ENCODE measurements around the gene ANAPC5. TPM values are rescaled to one million over a fixed set of nuclear protein-coding genes. Genes with fewer than 3 reads are reported as not detected.
"Not testable (repeated sequence)": the region's sequence is repeated elsewhere in the genome, so short reads cannot be mapped to it uniquely, and the experiment has no call there.

The ANAPC5 gene
- total RNA-seq, 3 donors from 2014 or later, result 109 to 169 (median 147) TPM

GRCh38 chr12:121304306-121304705, 47.9 kb downstream of the ANAPC5 start:
- H3K4me3 ChIP-seq, result no peak overlapping the region
- no peak for DNase-seq (ENCODE audit: low spot score in 2 of 2)
- no peaks in the 10 kb centered on the region for H3K36me3 ChIP-seq
- H3K27ac ChIP-seq, result no peak overlapping the region
- no peaks in the 10 kb centered on the region for H3K4me1 ChIP-seq
- no peaks in the 10 kb centered on the region for H3K27me3 ChIP-seq
- no peaks in the 10 kb centered on the region for H3K9me3 ChIP-seq
- intact Hi-C loops (cut with DNase I; ENCODE audit: low total_unique reads), result no loop called here
- TF ChIP-seq CTCF (IDR thresholded peaks at IDR 0.05) (no peak), POLR2AphosphoS5 (IDR thresholded peaks at IDR 0.05) (no peak), POLR2A (IDR thresholded peaks at IDR 0.05) (no peak)

GRCh38 chr12:121301876-121302275, 50.3 kb downstream of the ANAPC5 start:
- Histone ChIP-seq H3K4me3 (no peak overlapping the region), H3K27ac (no peak overlapping the region), H3K9me3 (no peaks in the 10 kb centered on the region), H3K4me1 (no peaks in the 10 kb centered on the region), H3K27me3 (no peaks in the 10 kb centered on the region), H3K36me3 (no peaks in the 10 kb centered on the region)
- intact Hi-C loops (cut with DNase I; ENCODE audit: low total_unique reads), result no loop called here
- TF ChIP-seq POLR2A (IDR thresholded peaks at IDR 0.05), result no peak
- TF ChIP-seq CTCF (IDR thresholded peaks at IDR 0.05), result no peak
- TF ChIP-seq POLR2AphosphoS5 (IDR thresholded peaks at IDR 0.05), result no peak
- no peak for DNase-seq (ENCODE audit: low spot score in 2 of 2)

DNA sequence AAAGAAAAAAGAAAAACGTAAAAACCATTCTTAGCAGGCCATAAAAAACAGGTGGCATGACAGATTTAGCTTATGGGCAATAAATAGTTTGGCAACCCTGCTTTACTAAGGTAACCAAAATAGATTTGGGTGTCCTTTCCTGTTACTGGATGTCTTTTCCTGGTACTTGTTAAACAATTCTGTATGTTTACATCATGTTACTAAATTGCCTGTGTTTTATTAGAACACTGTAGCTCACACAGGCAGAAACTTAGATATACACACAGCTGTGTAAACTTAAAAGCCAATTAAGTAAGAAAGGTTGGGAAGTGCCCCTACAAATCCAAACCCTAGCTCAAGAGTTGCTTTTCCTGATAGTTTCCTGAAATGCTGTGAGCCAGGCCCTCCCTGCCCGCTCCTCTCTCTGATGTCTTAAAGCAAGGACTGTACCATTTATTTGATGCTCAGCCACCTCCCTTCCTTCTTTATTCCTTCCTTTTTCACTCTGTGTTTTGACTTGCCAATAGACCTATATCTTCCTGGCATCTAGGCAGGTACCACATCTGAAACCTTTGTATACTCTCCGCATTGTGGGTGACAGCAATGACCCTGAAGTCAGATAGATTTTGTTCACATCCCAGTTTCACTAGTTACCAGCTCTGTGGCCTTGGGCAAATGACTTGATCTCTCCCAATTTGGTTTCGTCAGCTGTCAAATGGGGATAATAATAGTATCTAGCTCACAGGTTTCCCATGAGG, 52.0 kb downstream of the ANAPC5 start:
- intact Hi-C loops (cut with DNase I; ENCODE audit: low total_unique reads), result no loop called here
- Histone ChIP-seq H3K27me3 (no peaks in the 10 kb centered on the region), H3K4me1 (peaks cover 3 to 6% of the 10 kb centered on the region in 2 donors), H3K27ac (no peak overlapping the region), H3K36me3 (no peaks in the 10 kb centered on the region), H3K4me3 (no peak overlapping the region), H3K9me3 (no peaks in the 10 kb centered on the region)
- DNase-seq (ENCODE audit: low spot score in 2 of 2), result no peak
- TF ChIP-seq CTCF (IDR thresholded peaks at IDR 0.05) (no peak), POLR2AphosphoS5 (IDR thresholded peaks at IDR 0.05) (no peak), POLR2A (IDR thresholded peaks at IDR 0.05) (no peak)

- Histone ChIP-seq H3K4me1 (peaks cover 4 to 8% of the 10 kb centered on the region in 2 donors), H3K36me3 (no peaks in the 10 kb centered on the region), H3K27ac (no peak overlapping the region), H3K27me3 (no peaks in the 10 kb centered on the region), H3K9me3 (no peaks in the 10 kb centered on the region), H3K4me3 (no peak overlapping the region)
- intact Hi-C loops (cut with DNase I; ENCODE audit: low total_unique reads), result no loop called here
- DNase-seq (ENCODE audit: low spot score in 2 of 2), result no peak
- TF ChIP-seq POLR2AphosphoS5 (IDR thresholded peaks at IDR 0.05) (no peak), POLR2A (IDR thresholded peaks at IDR 0.05) (no peak), CTCF (IDR thresholded peaks at IDR 0.05) (no peak)
Observed at GRCh38 chr12:121299662-121300061, 52.5 kb downstream of the ANAPC5 start.

DNA sequence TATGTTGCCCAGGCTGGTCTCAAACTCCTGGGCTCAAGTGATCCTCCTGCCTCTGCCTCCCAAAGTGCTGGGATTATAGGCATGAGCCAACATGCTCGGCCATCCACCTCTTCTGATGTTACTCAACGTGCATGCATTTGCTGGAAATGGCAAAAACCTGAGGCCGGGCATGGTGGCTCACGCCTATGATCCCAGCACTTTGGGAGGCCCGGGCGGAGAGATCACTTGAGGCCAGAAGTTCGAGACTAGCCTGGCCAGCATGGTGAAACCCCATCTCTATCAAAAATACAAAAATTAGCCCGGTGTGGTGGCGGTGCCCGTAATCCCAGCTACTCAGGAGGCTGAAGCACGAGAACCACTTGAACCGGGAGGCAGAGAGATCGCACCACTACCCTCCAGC, 53.8 kb downstream of the ANAPC5 start:
- H3K27ac ChIP-seq; H3K27me3 ChIP-seq; H3K4me1 ChIP-seq; H3K9me3 ChIP-seq; intact Hi-C loops (cut with DNase I; ENCODE audit: low total_unique reads); H3K36me3 ChIP-seq; H3K4me3 ChIP-seq; DNase-seq (ENCODE audit: low spot score in 2 of 2): not testable (repeated sequence)
